Karpas-422 (cell line): ENCODE results near the gene ACTMAP. TPM values are rescaled to one million over a fixed set of nuclear protein-coding genes. Genes with fewer than 3 reads are reported as not detected.
"Not testable (repeated sequence)": the region's sequence is repeated elsewhere in the genome, so short reads cannot be mapped to it uniquely, and the experiment has no call there.

Experiments used
- DNase-seq: peaks from one replicate; pipeline ENCODE4 v3.0.0-alpha.2; 2015
- H2AFZ ChIP-seq: fragments of 200-600 bp; sonication (generic); 2 replicates; pipeline ENCODE4 v1.6.1; 2014; ENCODE audit warnings: antibody characterized with exemption, low read length, mixed read lengths
- H3K27ac ChIP-seq: fragments of 200-600 bp; sonication (generic); 2 replicates; pipeline ENCODE4 v1.5.1; 2014; ENCODE audit warnings: mild to moderate bottlenecking, low read length, moderate library complexity
- H3K27me3 ChIP-seq: fragments of 200-600 bp; sonication (generic); 2 replicates; pipeline ENCODE4 v1.6.1; 2014; ENCODE audit warnings: low read length, mixed read lengths
- H3K36me3 ChIP-seq: fragments of 200-600 bp; sonication (generic); 2 replicates; pipeline ENCODE4 v1.6.1; 2014; ENCODE audit warnings: low read length, mixed read lengths; ENCODE audit not compliant: insufficient read depth
- H3K4me1 ChIP-seq: fragments of 200-600 bp; sonication (generic); 2 replicates; pipeline ENCODE4 v1.6.1; 2014; ENCODE audit warnings: mild to moderate bottlenecking, low read length, mixed read lengths
- H3K4me2 ChIP-seq: fragments of 200-600 bp; sonication (generic); 2 replicates; pipeline ENCODE4 v1.6.1; 2014; ENCODE audit warnings: low read length, low read depth, mild to moderate bottlenecking; ENCODE audit not compliant: poor library complexity, severe bottlenecking
- H3K4me3 ChIP-seq: fragments of 200-600 bp; sonication (generic); 2 replicates; pipeline ENCODE4 v1.5.1; 2014; ENCODE audit warnings: mild to moderate bottlenecking, antibody characterized with exemption, low read length, mixed read lengths
- H3K79me2 ChIP-seq: fragments of 200-600 bp; sonication (generic); 2 replicates; pipeline ENCODE4 v1.6.1; 2014; ENCODE audit warnings: mild to moderate bottlenecking, low read length, mixed read lengths
- H3K9ac ChIP-seq: fragments of 200-600 bp; sonication (generic); 2 replicates; pipeline ENCODE4 v1.6.0; 2014; ENCODE audit warnings: low read length
- H3K9me2 ChIP-seq: fragments of 200-600 bp; sonication (generic), shearing (Covaris generic); replicated peaks from 2 replicates; pipeline ENCODE4 v1.6.0; 2014; ENCODE audit warnings: mild to moderate bottlenecking, low read length, moderate library complexity; ENCODE audit not compliant: insufficient read depth
- H3K9me3 ChIP-seq: fragments of 300-700, 200-600 bp; sonication (generic); 2 replicates; pipeline ENCODE4 v1.6.1; 2014; ENCODE audit warnings: low read length, mixed read lengths
- H4K20me1 ChIP-seq: fragments of 200-600 bp; sonication (generic); 2 replicates; pipeline ENCODE4 v1.6.1; 2014; ENCODE audit warnings: mild to moderate bottlenecking, antibody characterized with exemption, low read length, low read depth; ENCODE audit not compliant: insufficient read depth
- total RNA-seq: library from RNA; depleted of rRNA; stranded (reverse); fragments of >200 nt; shearing (Covaris generic); gene quantifications from 2 replicates; pipeline ENCODE4 v1.2.3, GENCODE V29; 2014; ENCODE audit warnings: low replicate concordance

ACTMAP gene
- total RNA-seq, 1 experiment from 2014 or later = 5.8 TPM

DNA sequence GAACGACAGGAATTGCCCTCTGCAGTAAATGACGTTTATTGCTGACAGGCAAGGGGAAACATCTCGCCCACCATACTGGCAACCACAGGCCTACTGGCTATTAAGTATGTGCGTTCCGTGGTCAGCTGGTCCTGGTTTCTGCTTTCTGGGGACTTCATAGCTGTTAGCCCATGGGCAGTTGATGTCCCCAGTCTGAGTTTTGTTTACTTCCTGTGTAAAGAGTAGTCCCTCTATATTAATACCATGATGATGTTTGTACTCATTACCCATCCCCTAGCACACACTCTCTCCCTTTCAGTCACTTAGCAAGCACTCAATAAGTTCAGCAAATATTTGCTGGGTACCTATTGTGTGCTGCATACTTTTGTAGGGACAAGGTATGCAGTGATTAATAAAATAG is 18.6 kb upstream of the ACTMAP start:
- no peak overlapping the region for H2AFZ ChIP-seq
- no peak overlapping the region for H3K4me2 ChIP-seq
- no peaks in the 10 kb centered on the region for H3K9me2 ChIP-seq
- no peak for DNase-seq
- no peaks in the 10 kb centered on the region for H4K20me1 ChIP-seq
- peaks cover 21% of the 10 kb centered on the region for H3K36me3 ChIP-seq
- H3K9me3 ChIP-seq = no peaks in the 10 kb centered on the region
- no peak overlapping the region for H3K9ac ChIP-seq
- H3K27ac ChIP-seq = no peak overlapping the region
- no peaks in the 10 kb centered on the region for H3K4me1 ChIP-seq
- H3K4me3 ChIP-seq = no peak overlapping the region
- H3K27me3 ChIP-seq = no peaks in the 10 kb centered on the region
- H3K79me2 ChIP-seq = no peaks in the 10 kb centered on the region

DNA sequence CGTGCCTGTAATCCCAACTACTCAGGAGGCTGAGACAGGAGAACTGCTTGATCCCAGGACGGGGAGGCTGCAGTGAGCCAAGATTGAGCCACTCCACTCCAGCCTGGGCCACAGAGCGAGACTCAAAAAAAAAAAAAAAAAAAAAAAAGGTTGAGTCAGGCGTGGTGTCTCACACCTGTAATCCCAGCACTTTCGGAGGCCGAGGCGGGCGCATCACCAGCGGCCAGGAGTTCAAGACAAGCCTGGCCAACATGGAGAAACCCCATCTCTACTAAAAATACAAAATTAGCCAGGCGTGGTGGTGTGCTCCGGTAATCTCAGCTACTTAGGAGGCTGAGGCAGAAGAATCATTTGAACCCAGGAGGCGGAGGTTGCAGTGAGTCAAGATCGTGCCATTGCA is 16.1 kb upstream of the ACTMAP start:
- H3K4me1 ChIP-seq, H4K20me1 ChIP-seq, H3K9me3 ChIP-seq, H3K4me3 ChIP-seq, H3K4me2 ChIP-seq, H3K27ac ChIP-seq, DNase-seq, H2AFZ ChIP-seq, H3K9ac ChIP-seq, H3K27me3 ChIP-seq, H3K79me2 ChIP-seq, H3K9me2 ChIP-seq: not testable (repeated sequence)
- H3K36me3 ChIP-seq = peaks cover 44% of the 10 kb centered on the region

DNA sequence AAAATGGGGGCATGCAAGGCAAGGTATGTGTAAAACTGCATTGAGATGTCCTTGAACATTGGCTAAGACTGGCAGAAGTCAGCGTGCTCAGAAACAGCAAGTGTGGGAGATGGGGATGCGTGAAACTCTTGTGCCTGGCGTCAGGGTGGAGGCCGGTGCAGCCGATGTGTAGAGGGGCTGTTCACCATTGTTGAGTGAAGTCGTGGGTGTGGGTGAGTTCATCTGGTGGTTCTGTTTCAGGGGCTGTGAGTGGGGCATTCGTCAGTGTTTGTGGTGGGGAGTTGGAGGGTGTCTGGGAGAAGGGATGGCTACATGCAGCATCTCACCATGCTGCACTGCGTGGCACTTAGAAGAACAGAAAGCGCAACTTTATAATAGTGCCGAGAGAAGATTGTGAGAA is 13.7 kb upstream of the ACTMAP start:
- no peaks in the 10 kb centered on the region for H3K27me3 ChIP-seq
- no peak overlapping the region for H3K4me3 ChIP-seq
- H3K9me3 ChIP-seq = no peaks in the 10 kb centered on the region
- H3K27ac ChIP-seq = no peak overlapping the region
- DNase-seq = no peak
- H3K79me2 ChIP-seq = peaks cover 6% of the 10 kb centered on the region; the same call in 1 of the 2 replicates
- peaks cover 67% of the 10 kb centered on the region for H3K36me3 ChIP-seq
- H3K9me2 ChIP-seq = no peaks in the 10 kb centered on the region
- peaks cover 23% of the 10 kb centered on the region for H4K20me1 ChIP-seq
- H2AFZ ChIP-seq = no peak overlapping the region
- H3K4me1 ChIP-seq = no peaks in the 10 kb centered on the region
- H3K4me2 ChIP-seq = no peak overlapping the region
- H3K9ac ChIP-seq = no peak overlapping the region

DNA sequence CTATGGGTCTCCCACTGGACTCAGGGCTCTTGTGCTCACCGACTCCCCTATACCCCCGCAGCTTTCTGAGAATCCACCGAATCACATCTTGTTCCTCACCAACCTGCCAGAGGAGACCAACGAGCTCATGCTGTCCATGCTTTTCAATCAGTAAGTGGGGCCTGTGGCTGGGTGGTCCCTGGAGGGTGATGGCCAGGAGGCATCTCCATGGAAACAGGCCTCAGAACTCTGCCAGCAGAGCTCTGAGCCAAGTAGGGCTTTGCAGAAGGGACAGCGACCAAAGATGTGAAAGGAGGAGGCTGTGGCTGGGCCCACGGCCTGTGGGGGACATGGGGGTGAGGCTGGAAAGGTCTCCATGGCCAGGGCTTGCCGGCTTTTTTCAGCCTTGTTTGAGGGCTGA is 13.2 kb upstream of the ACTMAP start:
- Histone ChIP-seq H3K79me2 (peaks cover 6% of the 10 kb centered on the region; the same call in 1 of the 2 replicates), H3K4me2 (no peak overlapping the region), H2AFZ (no peak overlapping the region), H4K20me1 (peaks cover 23% of the 10 kb centered on the region), H3K9me2 (no peaks in the 10 kb centered on the region), H3K4me3 (no peak overlapping the region), H3K9me3 (no peaks in the 10 kb centered on the region), H3K4me1 (no peaks in the 10 kb centered on the region), H3K36me3 (peaks cover 69% of the 10 kb centered on the region), H3K27me3 (no peaks in the 10 kb centered on the region), H3K27ac (no peak overlapping the region), H3K9ac (no peak overlapping the region)
- no peak for DNase-seq

DNA sequence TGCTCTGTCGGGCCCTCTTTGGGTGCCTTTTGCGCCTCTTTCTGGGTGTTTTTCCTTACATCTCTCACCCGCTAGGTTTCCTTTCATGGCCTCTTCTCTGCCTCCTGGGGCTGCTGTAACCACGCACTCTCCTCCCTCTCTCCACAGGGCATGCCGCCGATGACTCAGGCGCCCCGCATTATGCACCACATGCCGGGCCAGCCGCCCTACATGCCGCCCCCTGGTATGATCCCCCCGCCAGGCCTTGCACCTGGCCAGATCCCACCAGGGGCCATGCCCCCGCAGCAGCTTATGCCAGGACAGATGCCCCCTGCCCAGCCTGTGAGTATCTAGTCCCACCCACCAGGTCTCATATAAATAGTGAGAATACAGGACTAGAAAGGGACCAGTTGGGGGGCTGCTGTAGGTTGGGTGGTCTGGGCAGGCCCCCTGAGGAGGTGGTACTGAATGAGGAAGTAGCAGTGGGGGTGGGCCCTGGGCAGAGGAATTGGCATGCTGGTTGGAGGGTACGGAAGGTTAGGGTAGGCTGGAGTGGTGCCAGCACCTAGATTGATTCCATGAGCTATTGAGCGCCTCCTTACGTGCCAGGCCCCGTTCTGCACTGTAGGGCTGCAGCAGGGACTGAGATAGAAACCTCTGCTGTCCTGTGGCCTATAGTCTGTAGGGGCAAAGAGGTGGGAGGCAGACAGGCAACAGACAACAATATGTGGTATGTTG is 12.6 kb upstream of the ACTMAP start:
- no peaks in the 10 kb centered on the region for H3K4me1 ChIP-seq
- no peak overlapping the region for H3K9ac ChIP-seq
- H2AFZ ChIP-seq = no peak overlapping the region
- peaks cover 9% of the 10 kb centered on the region; the same call in 1 of the 2 replicates for H3K79me2 ChIP-seq
- H3K9me2 ChIP-seq = no peaks in the 10 kb centered on the region
- no peak overlapping the region for H3K27ac ChIP-seq
- no peak overlapping the region for H3K4me3 ChIP-seq
- no peaks in the 10 kb centered on the region for H3K9me3 ChIP-seq
- peaks cover 73% of the 10 kb centered on the region for H3K36me3 ChIP-seq
- DNase-seq = no peak
- H3K27me3 ChIP-seq = no peaks in the 10 kb centered on the region
- peaks cover 23% of the 10 kb centered on the region for H4K20me1 ChIP-seq
- no peak overlapping the region for H3K4me2 ChIP-seq

DNA sequence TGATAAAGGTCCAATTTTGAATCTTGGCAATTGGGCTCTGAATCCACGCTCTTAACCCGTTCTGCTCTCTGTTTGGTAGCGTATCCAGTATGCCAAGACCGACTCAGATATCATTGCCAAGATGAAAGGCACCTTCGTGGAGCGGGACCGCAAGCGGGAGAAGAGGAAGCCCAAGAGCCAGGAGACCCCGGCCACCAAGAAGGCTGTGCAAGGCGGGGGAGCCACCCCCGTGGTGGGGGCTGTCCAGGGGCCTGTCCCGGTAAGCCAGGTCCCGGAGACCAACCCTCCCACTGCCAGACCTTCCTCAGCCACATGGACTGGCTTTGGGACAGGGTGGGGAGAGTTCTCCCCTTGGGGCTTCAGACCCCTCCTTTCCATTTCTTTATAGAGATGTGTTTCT is 9.1 kb upstream of the ACTMAP start:
- Histone ChIP-seq H3K27me3 (no peaks in the 10 kb centered on the region), H3K4me3 (no peak overlapping the region), H2AFZ (no peak overlapping the region), H3K9me2 (no peaks in the 10 kb centered on the region), H4K20me1 (peaks cover 53% of the 10 kb centered on the region), H3K79me2 (peaks cover 42% of the 10 kb centered on the region), H3K9me3 (no peaks in the 10 kb centered on the region), H3K9ac (no peak overlapping the region), H3K36me3 (peaks cover 78% of the 10 kb centered on the region), H3K27ac (no peak overlapping the region), H3K4me2 (no peak overlapping the region), H3K4me1 (peaks cover 17% of the 10 kb centered on the region)
- no peak for DNase-seq

DNA sequence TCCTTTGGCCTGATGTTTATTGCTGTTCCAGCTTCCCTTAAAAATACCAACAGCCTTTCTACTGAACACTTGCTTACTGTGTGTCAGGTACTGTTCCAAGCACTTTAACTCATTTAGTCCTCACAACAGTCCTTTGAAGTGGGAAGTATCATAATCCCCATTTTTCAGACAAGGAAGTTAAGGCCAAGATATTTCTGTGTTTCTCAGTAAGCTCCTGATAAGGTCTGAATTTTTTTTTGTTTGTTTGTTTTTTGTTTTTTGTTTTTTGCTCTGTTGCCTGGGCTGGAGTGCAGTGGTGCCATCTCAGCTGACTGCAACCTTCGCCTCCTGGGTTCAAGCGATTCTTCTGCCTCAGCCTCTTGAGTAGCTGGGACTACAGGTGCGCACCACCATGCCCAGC is 8.2 kb upstream of the ACTMAP start:
- H3K4me1 ChIP-seq = peaks cover 22% of the 10 kb centered on the region
- peaks cover 73% of the 10 kb centered on the region for H3K36me3 ChIP-seq
- peaks cover 55% of the 10 kb centered on the region for H4K20me1 ChIP-seq

DNA sequence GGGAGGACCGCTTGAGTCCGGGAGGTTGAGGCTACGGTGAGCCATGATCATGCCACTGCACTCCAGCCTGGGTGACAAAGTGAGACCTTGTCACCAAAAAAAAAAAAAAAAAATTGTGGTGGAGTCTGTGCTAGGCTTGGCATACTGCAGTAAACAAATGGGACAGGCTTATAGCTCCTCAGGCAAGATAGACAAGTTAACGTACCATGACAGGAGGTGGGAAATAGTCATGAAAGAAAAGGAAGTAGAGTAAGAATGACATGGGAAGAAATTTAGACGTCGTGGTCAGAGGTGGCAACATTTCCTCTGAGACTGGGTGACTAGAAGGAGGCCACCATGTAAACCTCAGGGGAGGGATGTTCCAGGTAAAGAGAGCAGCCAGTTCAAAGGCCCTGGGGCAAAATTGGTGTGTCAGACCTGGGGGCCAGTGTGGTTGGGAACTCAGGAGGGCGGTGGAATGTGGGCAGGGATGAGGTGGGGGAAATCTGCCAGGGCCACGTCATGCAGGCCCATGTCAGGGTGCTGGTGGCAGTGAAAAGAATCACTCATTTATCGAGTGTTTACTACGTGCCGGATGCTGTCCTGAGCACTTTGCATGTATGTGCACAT is 6.3 kb upstream of the ACTMAP start:
- Histone ChIP-seq H3K9me2 (no peaks in the 10 kb centered on the region), H2AFZ (no peak overlapping the region), H3K27me3 (no peaks in the 10 kb centered on the region), H3K9ac (no peak overlapping the region), H3K4me2 (no peak overlapping the region), H4K20me1 (peaks cover 46% of the 10 kb centered on the region), H3K36me3 (peaks cover 55% of the 10 kb centered on the region), H3K27ac (no peak overlapping the region), H3K4me1 (peaks cover 32% of the 10 kb centered on the region), H3K4me3 (no peak overlapping the region), H3K79me2 (peaks cover 68% of the 10 kb centered on the region), H3K9me3 (no peaks in the 10 kb centered on the region)
- DNase-seq = no peak

More for the DNA sequence above, 8.2 kb upstream of the ACTMAP start:
- no peaks in the 10 kb centered on the region for H3K9me3 ChIP-seq
- no peak for DNase-seq
- H3K27me3 ChIP-seq = no peaks in the 10 kb centered on the region
- H3K4me3 ChIP-seq = no peak overlapping the region
- no peak overlapping the region for H3K27ac ChIP-seq
- no peak overlapping the region for H2AFZ ChIP-seq
- H3K9ac ChIP-seq = no peak overlapping the region
- no peak overlapping the region for H3K4me2 ChIP-seq
- no peaks in the 10 kb centered on the region for H3K9me2 ChIP-seq
- H3K79me2 ChIP-seq = peaks cover 50% of the 10 kb centered on the region
